A673 (cell line): Measurements from ENCODE around the gene CLDN7. TPM values are rescaled to one million over a fixed set of nuclear protein-coding genes. Genes with fewer than 3 reads are reported as not detected.

ENCODE experiments used
- BruUV-seq: library from RNA; stranded (reverse); fragments of 400-500 nt; replicated peaks from 2 replicates; lab custom pipeline; 2021; lab: Mats Ljungman, UMichigan
- CTCF ChIA-PET: fragments of 300-600 bp; sonication (Branson Sonifier 250); formaldehyde crosslinking; loops from one replicate; lab custom pipeline; 2022; ENCODE audit warnings: antibody characterized with exemption; lab: Charles Lee
- POLR2A ChIA-PET: fragments of 300-600 bp; sonication (Branson Sonifier 250); formaldehyde crosslinking; loops from one replicate; lab custom pipeline; 2022; ENCODE audit warnings: antibody characterized with exemption; ENCODE audit not compliant: low non-redundant PET; lab: Charles Lee
- DNase-seq: peaks from one replicate; pipeline ENCODE4 v3.0.0-alpha.2; 2015; ENCODE audit warnings: low spot score
- H3K27ac ChIP-seq: fragments of 200-600 bp; sonication (generic); 2 replicates; pipeline ENCODE4 v1.5.1; 2016; ENCODE audit warnings: mixed run types, low read depth, mild to moderate bottlenecking, mixed read lengths, antibody characterized with exemption, low read length; ENCODE audit not compliant: poor library complexity, severe bottlenecking
- H3K27me3 ChIP-seq: fragments of 200-600 bp; sonication (generic); replicated peaks from 2 replicates; pipeline ENCODE4 v1.6.1; 2017; ENCODE audit warnings: mixed run types, low read depth, mild to moderate bottlenecking, mixed read lengths, antibody characterized with exemption, low read length; ENCODE audit not compliant: insufficient read depth, poor library complexity
- H3K36me3 ChIP-seq: fragments of 200-600 bp; sonication (generic); 2 replicates; pipeline ENCODE4 v1.6.1; 2016; ENCODE audit warnings: mixed run types, mild to moderate bottlenecking, mixed read lengths, antibody characterized with exemption, low read length; ENCODE audit not compliant: insufficient read depth, poor library complexity, severe bottlenecking
- H3K4me1 ChIP-seq: fragments of 200-600 bp; sonication (generic); 2 replicates; pipeline ENCODE4 v1.6.1; 2017; ENCODE audit warnings: mixed run types, mild to moderate bottlenecking, mixed read lengths, antibody characterized with exemption, low read length; ENCODE audit not compliant: insufficient read depth, poor library complexity, severe bottlenecking
- H3K4me3 ChIP-seq: fragments of 200-600 bp; sonication (generic); 2 replicates; pipeline ENCODE4 v1.5.1; 2016; ENCODE audit warnings: low read depth, mixed run types, mild to moderate bottlenecking, mixed read lengths, low read length; ENCODE audit not compliant: poor library complexity, severe bottlenecking
- H3K9me3 ChIP-seq: fragments of 200-600 bp; sonication (generic); 2 replicates; pipeline ENCODE4 v1.6.1; 2016; ENCODE audit warnings: mixed run types, low read depth, mild to moderate bottlenecking, mixed read lengths, antibody characterized with exemption, low read length; ENCODE audit not compliant: poor library complexity, severe bottlenecking
- EZH2 ChIP-seq: fragments of 200-600 bp; sonication (generic); IDR thresholded peaks from 2 replicates; pipeline ENCODE4 v1.6.1; 2017; ENCODE audit warnings: borderline replicate concordance, low read depth, mild to moderate bottlenecking, mixed read lengths, antibody characterized with exemption, low read length; ENCODE audit not compliant: poor library complexity, severe bottlenecking
- intact Hi-C: fragments of 100-400 bp; cut with micrococcal nuclease; formaldehyde crosslinking; loops from one replicate; pipeline ENCODE4 v1.10.0; 2022; ENCODE audit not compliant: unreplicated experiment
- total RNA-seq: library from RNA; stranded (reverse); gene quantifications from 2 replicates; pipeline ENCODE4 v1.2.3, GENCODE V29; 2021
- TF ChIP-seq, protein P1 (sequence below): fragments of 300-800, 200-600 bp; sonication (generic); conservative IDR thresholded peaks from 2 replicates; pipeline ENCODE4 v1.5.1; 2017; ENCODE audit warnings: low read depth, mild to moderate bottlenecking, antibody characterized with exemption, low read length, moderate library complexity, mixed read lengths

The CLDN7 gene
- total RNA-seq, 1 experiment from 2014 or later, result not detected

DNA sequence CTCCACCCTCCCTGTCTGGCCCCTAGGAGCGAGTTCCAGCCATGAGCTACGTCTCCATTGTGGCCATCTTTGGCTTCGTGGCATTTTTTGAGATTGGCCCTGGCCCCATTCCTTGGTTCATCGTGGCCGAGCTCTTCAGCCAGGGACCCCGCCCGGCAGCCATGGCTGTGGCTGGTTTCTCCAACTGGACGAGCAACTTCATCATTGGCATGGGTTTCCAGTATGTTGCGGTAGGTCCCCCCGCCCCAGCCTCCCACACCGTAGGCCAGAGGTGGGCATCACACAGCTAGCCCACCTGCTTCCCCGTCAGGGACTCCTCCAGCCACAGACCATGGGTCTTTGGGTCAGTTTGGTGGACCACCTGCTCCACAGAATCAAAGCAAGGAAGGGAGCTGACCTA, 23.4 kb upstream of the CLDN7 start:
- no peak overlapping the region for H3K4me3 ChIP-seq
- intact Hi-C loops, result no loop called here
- H3K36me3 ChIP-seq, result no peaks in the 10 kb centered on the region
- no peak for TF ChIP-seq EZH2
- TF ChIP-seq, protein P1, sequence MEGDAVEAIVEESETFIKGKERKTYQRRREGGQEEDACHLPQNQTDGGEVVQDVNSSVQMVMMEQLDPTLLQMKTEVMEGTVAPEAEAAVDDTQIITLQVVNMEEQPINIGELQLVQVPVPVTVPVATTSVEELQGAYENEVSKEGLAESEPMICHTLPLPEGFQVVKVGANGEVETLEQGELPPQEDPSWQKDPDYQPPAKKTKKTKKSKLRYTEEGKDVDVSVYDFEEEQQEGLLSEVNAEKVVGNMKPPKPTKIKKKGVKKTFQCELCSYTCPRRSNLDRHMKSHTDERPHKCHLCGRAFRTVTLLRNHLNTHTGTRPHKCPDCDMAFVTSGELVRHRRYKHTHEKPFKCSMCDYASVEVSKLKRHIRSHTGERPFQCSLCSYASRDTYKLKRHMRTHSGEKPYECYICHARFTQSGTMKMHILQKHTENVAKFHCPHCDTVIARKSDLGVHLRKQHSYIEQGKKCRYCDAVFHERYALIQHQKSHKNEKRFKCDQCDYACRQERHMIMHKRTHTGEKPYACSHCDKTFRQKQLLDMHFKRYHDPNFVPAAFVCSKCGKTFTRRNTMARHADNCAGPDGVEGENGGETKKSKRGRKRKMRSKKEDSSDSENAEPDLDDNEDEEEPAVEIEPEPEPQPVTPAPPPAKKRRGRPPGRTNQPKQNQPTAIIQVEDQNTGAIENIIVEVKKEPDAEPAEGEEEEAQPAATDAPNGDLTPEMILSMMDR, result no peak
- POLR2A ChIA-PET, result no interaction called here
- BruUV-seq, result no TSS peak
- peaks cover 17% of the 10 kb centered on the region for H3K4me1 ChIP-seq
- H3K27ac ChIP-seq, result no peak overlapping the region
- H3K9me3 ChIP-seq, result no peaks in the 10 kb centered on the region
- no peak for DNase-seq
- H3K27me3 ChIP-seq, result no peaks in the 10 kb centered on the region
- CTCF ChIA-PET, result interaction anchor here (0.6 kb wide), 1 partner anchor 91 kb away, joined by 3 read pairs; no protein-coding TSS in a partner anchor

DNA sequence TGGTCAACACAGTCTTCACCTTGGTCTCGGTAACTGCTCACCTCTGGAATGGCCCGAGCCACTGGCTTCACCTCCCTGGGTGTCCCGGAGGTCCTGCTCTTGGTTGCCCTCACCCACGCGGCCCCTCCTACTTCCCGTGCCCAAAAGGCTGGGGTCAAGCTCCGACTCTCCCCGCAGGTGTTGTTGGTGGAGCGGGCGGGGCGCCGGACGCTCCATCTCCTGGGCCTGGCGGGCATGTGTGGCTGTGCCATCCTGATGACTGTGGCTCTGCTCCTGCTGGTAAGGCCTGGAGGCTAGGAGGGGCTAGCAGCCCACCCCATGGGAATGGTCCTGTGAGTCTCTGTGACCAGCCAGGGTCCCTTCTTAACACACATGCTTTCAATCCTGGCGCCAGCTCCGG, 22.6 kb upstream of the CLDN7 start:
- no peak for DNase-seq
- Histone ChIP-seq H3K36me3 (no peaks in the 10 kb centered on the region), H3K4me1 (peaks cover 18% of the 10 kb centered on the region), H3K9me3 (no peaks in the 10 kb centered on the region), H3K4me3 (no peak overlapping the region), H3K27me3 (no peaks in the 10 kb centered on the region), H3K27ac (no peak overlapping the region)
- TF ChIP-seq, protein P1, result no peak
- TF ChIP-seq EZH2, result no peak
- POLR2A ChIA-PET, result no interaction called here
- CTCF ChIA-PET, result interaction anchor here (0.6 to 1.5 kb wide), 2 partner anchors 12 to 90 kb away, joined by 3 to 7 read pairs; no protein-coding TSS in a partner anchor
- intact Hi-C loops, result no loop called here
- no TSS peak for BruUV-seq

DNA sequence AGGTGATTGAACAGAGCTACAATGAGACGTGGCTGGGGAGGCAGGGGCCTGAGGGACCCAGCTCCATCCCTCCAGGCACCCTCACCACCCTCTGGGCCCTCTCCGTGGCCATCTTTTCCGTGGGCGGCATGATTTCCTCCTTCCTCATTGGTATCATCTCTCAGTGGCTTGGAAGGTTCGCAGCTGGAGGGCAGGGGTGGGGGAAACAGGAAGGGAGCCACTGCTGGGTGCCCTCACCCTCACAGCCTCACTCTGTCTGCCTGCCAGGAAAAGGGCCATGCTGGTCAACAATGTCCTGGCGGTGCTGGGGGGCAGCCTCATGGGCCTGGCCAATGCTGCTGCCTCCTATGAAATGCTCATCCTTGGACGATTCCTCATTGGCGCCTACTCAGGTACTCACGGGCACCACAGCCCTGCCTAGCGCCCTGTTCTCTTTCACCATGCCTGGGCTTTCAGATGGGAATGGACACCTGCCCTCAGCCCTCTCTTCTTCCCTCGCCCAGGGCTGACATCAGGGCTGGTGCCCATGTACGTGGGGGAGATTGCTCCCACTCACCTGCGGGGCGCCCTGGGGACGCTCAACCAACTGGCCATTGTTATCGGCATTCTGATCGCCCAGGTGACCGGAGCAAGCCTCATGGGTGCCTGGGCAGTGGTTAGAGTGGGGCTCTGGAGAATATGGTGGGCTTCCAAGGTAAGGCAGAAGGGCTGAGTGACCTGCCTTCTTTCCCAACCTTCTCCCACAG, 21.4 kb upstream of the CLDN7 start:
- ChIA-PET CTCF (interaction anchor here (1.5 kb wide), 1 partner anchor 13 kb away, joined by 7 read pairs; no protein-coding TSS in a partner anchor), POLR2A (no interaction called here)
- no peak for TF ChIP-seq EZH2
- BruUV-seq, result no TSS peak
- no peak overlapping the region for H3K27ac ChIP-seq
- peaks cover 18% of the 10 kb centered on the region for H3K4me1 ChIP-seq
- intact Hi-C loops, result no loop called here
- H3K27me3 ChIP-seq, result no peaks in the 10 kb centered on the region
- H3K36me3 ChIP-seq, result no peaks in the 10 kb centered on the region
- no peak for DNase-seq
- no peak overlapping the region for H3K4me3 ChIP-seq
- no peaks in the 10 kb centered on the region for H3K9me3 ChIP-seq
